Measurements from ENCODE around the gene MAP3K19.
"Not testable (repeated sequence)": the region's sequence is repeated elsewhere in the genome, so short reads cannot be mapped to it uniquely, and the experiment has no call there.

The MAP3K19 gene

GRCh38 chr2:135047300-135047699 lies at the start of gene MAP3K19:
MAP3K19 (minus strand) TSS chr2:135047447; CDS start chr2:135024647, 22,800 bp downstream.
- no peak for DNase-seq

DNA sequence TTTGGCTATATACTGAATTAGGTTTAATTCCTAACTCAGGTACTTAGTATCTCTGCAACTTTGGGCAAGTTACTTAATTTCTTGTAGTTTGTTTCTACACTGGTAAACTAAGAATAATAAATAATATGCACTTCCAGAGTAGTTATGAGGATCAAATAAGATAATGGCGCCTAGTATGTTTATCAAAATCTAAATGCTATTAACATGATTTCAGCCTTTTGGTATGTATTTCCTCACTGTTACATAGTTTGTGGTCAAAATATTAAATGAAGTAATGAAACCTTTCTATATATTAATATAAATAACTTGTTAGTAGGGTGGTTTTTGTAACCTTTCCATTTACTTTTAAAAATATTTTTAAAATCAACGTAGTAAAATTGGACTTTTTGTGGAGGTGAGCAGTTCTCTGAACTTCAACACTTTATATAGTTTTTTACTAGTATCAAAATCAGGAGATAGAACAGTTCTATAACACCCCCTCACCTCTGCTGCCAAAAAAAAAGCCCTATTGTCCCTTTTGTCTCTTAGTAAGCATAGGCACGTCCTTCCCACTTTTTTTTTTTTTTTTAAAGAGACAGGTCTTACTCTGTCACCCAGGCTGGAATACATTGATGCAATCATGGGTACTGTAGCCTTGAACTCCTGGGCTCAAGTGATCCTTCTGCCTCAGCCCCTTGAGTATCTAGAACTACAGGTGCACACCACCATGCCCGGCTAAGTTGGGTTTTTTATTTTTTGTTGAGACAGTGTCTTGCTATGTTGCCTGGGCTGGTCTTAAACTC lies 49.6 kb upstream of the MAP3K19 start:
- no peak for DNase-seq

DNA sequence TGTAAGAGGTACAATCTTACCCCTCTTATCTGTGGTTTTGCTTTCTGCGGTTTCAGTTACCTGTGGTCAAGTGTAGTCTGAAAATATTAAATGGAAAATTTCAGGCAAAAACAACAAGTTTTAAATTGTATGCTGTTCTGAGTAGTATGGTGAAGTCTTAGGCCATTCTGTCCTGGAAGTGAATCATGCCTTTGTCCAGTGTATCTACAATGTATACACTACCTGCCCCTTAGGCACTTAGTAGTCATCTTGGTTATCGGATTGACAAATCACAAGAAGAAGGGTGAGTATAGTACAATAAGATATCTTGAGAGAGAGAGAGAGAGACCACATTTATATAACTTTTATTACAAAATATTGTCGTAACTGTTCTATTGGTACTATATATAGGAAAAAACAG lies 48.3 kb upstream of the MAP3K19 start:
- no peak for DNase-seq

GRCh38 chr2:135094508-135094907 lies 47.3 kb upstream of the MAP3K19 start:
- no peak for DNase-seq

- no peak for DNase-seq
Observed at GRCh38 chr2:135093670-135094330, 46.6 kb upstream of the MAP3K19 start.

- DNase-seq: no peak
Observed at GRCh38 chr2:135093193-135093592, 45.9 kb upstream of the MAP3K19 start.

DNA sequence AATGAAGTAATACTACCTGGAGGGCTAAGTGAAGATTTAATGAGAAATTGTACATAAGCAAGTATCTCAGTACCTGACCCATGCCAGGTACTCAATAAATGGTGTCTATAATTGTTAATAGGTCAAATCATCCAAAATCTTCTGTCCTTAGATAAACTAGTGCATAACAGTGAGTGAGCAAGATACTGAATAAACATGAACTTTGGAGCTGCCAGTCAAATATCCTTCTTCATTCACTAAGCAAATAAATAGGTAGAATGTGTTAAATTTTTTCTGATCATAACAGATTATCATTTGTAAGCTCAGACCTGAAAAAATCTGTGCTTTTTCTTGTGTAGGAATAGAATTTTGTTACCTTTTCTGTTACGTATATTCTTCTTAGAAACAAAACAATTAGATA lies 44.4 kb upstream of the MAP3K19 start:
- DNase-seq: no peak

DNA sequence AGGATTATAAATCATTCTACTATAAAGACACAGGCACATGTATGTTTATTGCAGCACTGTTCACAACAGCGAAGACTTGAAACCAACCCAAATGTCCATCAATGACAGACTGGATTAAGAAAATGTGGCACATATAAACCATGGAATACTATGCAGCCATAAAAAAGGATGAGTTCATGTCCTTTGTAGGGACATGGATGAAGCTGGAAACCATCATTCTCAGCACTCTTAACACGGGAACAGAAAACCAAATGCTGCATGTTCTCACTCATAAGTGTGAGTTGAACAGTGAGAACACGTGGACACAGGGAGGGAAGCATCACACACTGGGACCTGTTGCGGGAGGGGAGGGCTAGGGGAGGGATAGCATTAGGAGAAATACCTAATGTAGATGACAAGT lies 42.4 kb upstream of the MAP3K19 start:
- not testable (repeated sequence) for DNase-seq

GRCh38 chr2:135086222-135086621 lies 39.0 kb upstream of the MAP3K19 start:
- DNase-seq: no peak

DNA sequence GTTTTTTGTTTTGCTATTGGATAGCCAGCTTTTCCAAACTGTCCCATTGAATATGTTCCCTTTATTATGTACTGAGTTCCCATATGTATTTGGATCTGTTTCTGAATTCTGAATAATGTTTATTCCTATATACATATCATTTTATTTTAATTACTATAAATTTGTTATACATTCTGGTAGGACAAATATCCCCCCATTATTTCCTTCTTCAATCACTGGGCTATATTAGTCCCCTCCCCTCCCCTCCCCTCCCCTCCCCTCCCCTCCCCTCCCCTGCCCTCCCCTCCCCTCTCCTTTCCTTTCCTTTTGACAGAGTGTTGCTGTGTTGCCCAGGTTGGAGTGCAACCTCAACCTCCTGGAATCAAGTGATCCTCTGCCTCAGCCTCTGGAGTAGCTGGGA lies 31.2 kb upstream of the MAP3K19 start:
- no peak for DNase-seq

- DNase-seq: no peak
Observed at GRCh38 chr2:135076556-135076955, 29.3 kb upstream of the MAP3K19 start.

- DNase-seq: no peak
Observed at GRCh38 chr2:135074216-135074615, 27.0 kb upstream of the MAP3K19 start.

DNA sequence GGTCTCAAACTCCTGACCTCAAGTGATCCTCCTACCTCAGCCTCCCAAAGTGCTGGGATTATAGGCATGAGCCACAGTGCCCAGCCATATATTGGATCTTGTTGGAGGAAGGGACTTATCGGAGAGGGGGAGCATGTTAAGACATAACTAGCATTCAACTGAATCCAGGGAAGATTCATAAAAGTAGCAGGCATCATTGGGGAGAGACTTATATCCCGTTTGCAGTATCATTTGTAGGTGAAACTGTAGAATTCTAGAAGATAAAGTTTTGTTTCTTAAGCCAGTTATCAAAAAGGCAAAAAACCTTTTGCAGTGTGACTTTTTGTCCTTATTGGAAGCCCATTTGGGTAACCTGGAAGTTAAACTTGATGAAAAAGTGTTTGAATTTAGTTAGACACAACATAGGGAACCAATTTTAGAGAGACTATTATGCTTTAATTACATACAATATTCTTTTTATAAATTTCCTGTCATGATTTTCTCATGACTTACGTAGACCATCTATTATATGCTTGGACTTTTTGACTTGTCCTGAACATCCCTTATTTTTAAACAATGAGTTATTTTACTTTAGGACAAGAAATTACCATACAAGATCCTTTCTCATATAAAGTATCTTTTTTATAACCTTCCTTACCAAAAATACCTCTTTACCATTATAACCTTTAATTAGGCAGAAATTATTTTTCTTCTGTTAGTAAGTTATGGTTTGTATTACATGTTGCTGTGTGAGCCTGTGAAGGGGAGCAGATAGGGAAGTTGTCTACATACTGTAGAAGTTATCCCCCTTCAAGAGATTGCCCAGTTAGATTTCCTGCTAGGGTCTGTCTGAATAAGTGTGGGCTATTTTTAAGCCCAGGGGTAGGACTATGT lies 25.1 kb upstream of the MAP3K19 start:
- DNase-seq: no peak

DNA sequence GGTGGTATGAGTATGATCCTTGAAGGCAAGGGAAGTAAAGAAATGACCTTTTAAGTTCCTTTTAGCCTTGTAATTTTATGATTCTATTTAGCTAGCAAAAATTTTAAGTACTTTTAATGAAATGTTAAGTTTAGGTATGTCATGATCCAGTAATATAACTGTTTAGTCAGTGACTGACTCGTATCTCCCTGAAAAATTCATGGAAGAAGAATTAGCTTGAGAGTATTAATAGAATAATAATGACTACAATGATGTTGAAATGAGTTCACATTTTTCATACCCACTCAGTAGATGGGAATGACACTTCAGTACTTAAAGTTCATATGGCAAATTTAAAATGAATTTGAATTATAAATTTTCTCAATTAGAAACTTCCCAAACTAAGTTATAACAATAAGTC lies 19.5 kb upstream of the MAP3K19 start:
- peak; percentile 4 for DNase-seq

DNA sequence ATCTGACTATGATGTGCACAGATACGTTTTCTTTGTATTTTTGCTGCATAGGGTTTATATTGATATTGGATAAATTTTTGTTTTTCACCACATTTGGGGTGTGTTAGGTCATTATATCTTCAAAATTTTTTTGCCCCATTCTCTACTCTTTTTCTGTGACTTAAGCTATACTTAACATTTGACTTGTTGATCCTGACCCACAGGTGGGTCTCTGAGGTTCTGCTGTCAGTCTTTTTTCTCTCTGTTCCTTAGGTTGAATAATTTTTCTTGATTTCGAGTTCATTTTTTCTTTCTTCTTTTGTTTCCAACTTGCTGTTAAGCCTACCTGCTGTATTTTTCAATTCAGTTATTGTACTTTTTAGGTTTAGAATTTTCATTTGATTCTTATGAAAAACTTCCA lies 16.9 kb upstream of the MAP3K19 start:
- DNase-seq: no peak

GRCh38 chr2:135063210-135063609 lies 16.0 kb upstream of the MAP3K19 start:
- no peak for DNase-seq

DNA sequence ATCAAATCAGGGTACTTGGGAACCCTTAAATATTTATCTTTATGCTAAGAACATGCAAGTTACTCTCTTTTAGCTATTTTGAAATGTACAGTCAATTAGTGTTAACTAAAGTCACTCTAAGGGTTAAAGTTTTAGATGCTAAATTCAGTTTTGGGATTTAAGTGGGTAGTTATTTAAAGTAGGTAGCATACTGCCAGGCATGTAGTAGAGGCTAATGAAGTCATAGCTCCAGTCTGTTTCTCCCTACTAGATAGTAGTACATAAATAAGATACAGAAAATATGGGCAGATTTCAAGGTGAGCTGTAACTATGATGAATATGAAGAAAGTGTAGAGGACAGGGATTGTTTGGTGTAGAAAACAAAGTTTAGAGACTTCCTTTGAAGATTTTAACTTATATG lies 12.3 kb upstream of the MAP3K19 start:
- no peak for DNase-seq

DNA sequence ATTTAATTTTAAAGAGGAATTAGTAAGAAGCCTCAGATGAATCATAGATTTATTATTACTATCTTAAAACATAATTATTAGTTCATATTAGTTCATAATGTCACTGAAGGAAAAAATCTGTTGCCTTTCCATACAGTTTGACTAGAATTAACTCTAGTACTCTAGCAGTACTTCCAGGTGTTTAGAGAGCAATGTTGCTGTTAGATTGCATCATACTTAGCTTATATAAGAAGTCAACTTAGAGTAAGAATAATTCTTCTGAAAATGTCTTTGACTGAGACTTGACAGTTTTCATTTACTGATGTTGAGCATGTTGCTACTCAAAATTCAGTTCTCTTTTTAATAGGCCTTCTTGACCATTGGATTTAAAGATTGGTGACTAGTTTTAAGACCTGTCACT lies 9.5 kb upstream of the MAP3K19 start:
- no peak for DNase-seq

DNA sequence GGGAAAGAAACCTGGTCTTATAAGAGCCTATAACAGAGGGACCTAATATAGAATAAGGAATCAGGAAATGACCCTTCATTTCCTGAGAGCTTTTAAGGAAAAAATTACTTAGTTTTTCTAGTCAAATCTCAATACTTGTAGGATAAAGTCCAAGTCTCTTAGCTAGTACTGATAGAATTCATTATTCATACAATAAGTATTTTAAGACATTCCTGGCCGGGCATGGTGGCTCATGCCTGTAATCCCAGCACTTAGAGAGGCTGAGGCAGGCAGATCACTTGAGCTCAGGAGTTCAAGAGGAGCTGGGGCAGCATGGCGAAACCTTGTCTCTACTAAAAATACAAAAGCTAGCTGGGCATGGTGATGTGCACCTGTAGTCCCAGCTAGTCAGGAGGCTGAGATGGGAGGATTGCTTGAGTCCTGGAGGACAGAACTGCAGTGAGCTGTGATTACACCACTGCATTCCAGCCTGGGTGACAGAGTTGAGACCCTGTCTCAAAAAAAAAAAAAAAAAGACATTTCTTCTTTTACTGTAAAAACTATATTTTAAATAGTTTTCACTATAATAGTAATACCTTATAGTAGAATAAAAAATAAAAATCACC lies 8.0 kb upstream of the MAP3K19 start:
- DNase-seq: peak; percentile 27

GRCh38 chr2:135052997-135053474 lies 5.8 kb upstream of the MAP3K19 start:
- no peak for DNase-seq

GRCh38 chr2:135052042-135052876 lies 5.0 kb upstream of the MAP3K19 start, which contains the start of gene RAB3GAP1:
RAB3GAP1 (plus strand) TSS chr2:135052292; CDS start chr2:135052308, 16 bp downstream.
- peak; percentile 90 for DNase-seq

- no peak for DNase-seq
Observed at GRCh38 chr2:135050684-135051083, 3.4 kb upstream of the MAP3K19 start.
